ENCODE data around the gene SDF2.

DNA sequence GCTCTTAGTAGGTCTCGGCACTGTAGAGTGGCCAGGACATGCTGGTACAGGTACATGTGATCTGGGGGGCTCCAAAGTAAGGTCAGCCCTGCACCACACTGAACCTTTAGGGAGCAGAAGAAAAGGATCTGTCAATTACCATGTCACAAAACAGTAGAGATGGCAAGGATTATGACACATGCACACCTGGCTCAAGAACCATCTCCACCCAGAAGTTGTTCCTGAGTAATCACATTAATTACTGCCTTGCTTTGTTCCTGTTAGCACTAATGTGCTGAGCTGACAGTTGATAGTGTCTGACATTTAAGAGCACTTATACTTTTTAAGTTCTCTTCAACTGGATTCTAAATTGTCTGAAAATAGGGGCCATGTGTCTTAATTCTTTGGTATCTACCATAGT is 26.2 kb downstream of the SDF2 start:
- TF ChIP-seq, protein P1, sequence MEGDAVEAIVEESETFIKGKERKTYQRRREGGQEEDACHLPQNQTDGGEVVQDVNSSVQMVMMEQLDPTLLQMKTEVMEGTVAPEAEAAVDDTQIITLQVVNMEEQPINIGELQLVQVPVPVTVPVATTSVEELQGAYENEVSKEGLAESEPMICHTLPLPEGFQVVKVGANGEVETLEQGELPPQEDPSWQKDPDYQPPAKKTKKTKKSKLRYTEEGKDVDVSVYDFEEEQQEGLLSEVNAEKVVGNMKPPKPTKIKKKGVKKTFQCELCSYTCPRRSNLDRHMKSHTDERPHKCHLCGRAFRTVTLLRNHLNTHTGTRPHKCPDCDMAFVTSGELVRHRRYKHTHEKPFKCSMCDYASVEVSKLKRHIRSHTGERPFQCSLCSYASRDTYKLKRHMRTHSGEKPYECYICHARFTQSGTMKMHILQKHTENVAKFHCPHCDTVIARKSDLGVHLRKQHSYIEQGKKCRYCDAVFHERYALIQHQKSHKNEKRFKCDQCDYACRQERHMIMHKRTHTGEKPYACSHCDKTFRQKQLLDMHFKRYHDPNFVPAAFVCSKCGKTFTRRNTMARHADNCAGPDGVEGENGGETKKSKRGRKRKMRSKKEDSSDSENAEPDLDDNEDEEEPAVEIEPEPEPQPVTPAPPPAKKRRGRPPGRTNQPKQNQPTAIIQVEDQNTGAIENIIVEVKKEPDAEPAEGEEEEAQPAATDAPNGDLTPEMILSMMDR (IDR thresholded peaks at IDR 0.05 in 8 of 11, conservative IDR thresholded peaks at IDR 0.05 in 3 of 11): no peak
- TF ChIP-seq POLR2A (IDR thresholded peaks at IDR 0.05) (no peak), POLR2AphosphoS5 (IDR thresholded peaks at IDR 0.05) (no peak)
